ENCODE measurements around the gene ARL15.

The ARL15 gene

DNA sequence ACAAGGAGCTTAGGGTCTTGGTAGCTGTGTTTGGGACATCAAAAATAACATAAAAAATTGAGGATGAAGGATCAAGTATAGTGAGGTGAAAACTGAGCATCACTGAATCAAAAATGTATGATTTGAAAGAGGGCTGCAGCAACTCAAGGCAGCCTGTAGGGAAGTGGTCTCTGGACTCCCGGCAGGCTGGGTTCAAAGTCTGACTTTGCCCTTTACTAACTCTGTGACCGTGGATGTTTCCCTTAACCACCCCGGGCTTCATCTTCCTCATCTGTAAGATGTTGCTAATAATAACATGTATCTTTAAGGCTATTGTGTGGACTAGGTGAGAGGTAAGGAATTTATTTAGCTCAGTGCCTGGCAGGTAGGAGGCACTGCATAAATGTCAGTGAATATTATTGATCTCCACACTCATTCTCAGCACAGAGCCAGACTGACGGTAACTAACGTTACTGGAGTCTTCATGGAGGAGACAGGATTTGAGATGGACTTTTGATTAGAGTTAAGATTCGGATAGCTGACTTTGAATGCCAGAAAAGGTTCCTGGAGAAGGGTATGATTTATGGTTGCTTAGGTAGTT, 382.6 kb downstream of the ARL15 start:
- DNase-seq = no peak

DNA sequence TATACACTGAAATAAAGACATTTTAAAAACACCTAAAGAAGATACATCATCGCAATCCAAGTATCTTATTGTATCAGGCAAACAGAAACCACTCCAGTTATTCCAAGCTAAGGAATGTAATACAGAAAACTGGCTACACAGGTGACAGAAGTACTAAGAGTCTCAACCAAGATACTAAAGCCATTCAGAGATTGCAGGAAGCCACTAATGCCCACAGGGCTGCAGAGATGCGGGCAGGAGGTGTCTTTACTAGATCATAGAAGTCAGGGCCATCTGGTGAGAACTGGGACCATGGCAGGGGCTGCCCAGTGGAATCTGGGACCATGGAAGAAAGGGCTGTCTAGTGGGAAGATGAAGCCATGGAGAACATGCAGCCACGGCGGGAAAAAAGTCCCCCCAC, 384.3 kb downstream of the ARL15 start:
- no peak for DNase-seq

DNA sequence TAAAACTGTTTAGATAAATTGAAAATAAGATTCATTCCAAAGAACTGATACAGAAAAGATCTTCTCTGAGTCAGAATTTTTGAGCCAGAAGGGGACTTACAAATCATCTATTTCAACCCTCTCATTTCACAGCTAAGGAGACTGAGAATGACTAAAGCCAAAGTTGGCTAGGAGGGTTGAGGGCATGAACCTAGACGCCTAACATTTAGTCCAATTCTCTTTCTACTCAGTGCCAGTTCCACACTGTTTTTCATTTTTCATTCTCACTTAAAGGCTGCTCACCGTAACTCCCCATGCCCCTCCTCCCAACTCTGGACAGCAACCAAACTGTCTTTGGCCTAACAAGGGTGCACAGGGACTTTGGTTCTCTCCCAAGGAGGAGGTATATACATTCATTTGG, 386.0 kb downstream of the ARL15 start:
- DNase-seq = no peak

DNA sequence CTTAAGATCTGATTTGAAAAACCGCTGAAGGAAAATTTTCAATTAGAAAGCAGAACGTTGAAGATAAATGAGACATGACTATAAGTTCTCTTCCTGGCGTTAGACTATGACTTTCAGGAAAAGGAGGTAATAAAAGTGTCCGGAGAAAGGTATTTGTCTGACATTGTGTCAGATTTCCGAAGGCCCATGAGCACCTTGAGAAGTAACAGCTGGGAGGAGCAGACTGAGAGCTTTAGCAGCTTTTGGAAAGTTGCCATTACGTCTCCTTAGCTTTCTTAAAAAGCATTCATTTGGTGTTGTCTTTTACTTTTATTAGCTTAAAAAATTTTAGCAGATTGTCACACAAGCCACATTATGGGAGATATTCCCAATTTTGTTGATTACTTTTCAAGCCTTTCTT, 386.4 kb downstream of the ARL15 start:
- DNase-seq = no peak

DNA sequence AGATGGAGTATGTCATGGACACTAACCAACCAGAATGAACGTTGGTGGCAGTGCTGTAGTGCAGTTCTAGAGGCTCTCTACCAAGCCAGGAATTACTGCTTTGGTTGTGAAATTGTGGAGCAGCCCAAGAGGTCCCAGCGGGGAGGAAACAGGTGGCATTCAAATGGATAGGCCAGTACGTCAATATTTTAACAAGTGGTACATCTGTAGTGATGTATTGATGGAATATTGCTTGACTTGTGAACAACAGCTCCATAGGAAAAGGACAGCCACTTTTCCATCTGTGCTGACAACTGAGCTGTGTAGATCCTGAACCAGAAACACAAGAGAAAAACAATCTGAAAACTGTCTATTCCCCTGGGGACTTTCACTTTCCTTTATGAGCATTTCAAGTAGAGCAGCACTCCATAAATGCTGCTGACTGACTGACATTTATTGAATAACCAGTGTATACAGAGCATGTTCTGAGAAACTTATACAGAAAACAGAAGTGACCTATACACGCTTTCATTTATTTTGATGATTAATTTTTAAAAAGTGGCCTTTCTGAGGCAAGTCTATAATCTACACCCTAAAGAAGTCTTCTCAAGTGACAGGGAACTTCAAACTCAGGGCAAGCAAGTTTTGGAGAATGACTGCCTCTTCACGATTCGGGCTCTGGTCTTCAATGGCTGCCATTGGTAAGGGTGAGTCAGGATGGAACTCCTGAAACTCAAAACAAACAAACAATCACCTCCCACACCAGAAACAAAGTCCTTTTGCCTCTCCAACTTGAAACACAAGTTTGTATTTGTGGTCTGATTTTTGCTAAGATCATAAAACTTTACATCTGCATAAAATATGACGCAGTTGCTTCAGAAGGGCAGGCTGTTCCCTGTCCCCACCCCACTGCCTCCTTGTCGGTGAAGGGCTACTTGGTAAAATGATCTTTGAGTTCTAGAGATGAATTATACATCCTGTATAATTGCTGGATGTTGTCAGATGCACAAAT, 387.6 kb downstream of the ARL15 start:
- no peak for DNase-seq

DNA sequence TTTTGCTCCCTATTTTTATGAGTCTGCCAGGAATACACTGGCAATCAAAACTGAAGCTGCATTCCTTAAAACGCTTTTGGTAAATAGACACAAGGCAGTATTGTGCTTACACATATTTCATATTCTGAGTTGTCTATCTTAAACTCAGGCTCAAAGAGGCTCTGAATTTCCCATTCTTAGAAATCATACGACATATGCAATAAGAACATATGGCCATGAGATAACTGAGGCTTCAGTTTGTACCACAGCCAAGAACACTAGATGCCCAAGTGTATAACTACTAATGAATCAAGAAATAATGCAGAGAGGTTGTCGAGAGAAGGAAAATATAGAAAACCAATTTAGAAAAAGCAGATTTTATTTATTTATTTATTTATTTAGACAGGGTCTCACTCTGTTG, 392.5 kb downstream of the ARL15 start:
- no peak for DNase-seq

DNA sequence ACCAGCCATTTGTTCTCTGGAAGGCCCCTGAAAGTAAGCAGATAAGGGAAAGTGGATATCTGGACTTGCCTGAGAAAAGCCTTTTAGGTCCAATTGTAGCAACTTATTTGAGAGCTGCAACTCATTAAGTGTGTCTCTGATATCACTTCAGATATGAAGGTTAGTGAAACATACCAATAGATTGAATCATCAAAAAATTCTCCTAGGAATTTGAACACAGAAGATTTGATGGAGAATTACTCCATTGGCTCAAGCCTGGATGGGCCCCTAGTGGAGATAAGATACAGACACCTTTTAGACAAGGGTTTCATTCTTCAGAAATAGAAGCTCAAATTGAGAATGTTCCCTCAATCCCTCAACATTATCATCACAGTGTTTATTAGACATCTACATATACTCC, 393.3 kb downstream of the ARL15 start:
- DNase-seq = no peak

DNA sequence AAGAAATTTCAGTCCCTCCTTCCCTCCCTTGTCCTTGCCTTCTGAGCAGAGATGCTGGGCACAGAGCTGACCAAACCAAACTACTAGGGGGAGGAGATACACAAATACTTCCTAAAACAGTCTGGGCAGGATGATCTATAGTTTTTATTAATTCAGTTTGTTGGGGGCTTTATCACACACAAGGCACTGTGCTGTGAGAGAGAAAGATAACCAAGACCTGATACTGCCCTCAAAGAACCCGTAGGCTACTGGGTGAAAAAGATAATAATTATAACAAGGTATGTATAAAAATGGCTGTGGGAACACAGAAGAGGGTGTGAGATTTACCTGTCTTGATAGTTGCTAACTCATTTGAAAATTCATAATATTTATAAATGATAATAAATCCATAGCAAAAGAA, 395.3 kb downstream of the ARL15 start:
- no peak for DNase-seq

DNA sequence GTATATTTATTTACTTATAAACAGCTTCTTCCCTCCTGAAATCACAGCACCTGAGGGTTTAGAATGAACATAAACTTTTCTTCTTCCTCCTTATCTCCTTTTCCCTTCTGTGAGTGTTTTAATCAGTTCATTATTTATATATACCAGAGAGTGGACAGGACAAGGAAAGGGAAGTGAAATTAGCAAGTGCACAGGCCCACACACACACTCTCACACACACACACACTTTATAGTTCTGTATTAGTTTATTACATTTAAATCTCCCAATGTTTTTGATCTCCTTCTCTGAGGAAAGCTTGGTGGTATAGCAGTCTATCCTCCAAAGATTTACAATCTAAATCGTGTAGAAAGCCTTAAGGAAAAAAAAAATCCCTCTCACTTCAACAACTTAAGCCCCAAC, 396.4 kb downstream of the ARL15 start:
- no peak for DNase-seq

DNA sequence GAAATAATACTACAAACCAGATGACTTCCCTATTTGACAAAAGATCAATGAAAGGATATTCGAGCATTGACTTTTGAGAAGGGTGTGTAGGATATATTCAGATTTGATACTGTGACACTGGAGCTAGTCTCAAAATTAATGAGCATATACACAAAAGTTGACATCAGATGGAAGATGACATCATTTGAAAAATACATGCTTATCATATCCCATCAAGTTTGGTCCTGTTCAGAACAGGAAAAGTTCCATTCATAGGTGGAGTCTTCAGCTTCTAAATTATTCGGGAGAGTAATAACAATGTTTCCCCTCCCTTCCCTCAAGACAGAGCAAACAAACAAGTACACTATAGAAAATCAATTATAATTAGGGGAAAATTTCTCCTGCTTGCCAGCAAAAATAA, 401.6 kb downstream of the ARL15 start:
- DNase-seq = no peak

DNA sequence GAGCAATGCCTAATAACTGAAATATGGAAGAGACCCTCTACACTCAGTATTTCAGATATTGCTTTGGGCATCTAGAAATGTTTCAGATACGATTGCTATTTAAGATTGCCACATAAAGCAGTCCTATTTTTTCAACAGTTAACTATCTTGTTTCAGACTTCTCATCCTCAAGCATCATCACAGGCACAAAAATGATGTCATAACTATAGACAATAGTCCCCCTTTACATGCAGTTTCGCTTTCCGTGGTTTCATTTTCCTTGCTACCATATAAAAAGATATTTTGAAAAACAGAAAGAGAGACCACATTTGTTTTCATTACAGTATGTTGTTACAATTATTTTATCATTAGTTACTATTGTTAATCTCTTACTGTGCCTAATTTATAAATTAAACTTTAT, 402.5 kb downstream of the ARL15 start:
- DNase-seq = no peak

DNA sequence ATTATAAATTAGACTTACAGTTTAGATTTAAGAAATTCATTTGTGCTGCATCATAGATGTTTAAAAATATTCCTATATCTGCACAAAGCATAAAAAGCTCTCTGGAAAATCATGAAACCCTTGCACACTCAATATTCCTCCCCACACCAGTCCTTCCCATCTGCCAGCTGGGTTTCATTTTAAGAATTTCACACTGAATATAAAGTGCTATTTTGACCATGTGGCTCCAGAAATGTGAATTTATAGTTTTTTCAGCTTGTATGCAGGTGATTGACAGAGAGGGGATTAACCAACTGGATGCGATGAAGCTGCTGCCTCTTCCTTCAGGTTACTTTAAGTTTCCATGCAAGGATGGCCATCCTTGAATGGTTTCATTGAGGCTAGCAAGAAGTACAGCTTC, 403.6 kb downstream of the ARL15 start:
- no peak for DNase-seq

DNA sequence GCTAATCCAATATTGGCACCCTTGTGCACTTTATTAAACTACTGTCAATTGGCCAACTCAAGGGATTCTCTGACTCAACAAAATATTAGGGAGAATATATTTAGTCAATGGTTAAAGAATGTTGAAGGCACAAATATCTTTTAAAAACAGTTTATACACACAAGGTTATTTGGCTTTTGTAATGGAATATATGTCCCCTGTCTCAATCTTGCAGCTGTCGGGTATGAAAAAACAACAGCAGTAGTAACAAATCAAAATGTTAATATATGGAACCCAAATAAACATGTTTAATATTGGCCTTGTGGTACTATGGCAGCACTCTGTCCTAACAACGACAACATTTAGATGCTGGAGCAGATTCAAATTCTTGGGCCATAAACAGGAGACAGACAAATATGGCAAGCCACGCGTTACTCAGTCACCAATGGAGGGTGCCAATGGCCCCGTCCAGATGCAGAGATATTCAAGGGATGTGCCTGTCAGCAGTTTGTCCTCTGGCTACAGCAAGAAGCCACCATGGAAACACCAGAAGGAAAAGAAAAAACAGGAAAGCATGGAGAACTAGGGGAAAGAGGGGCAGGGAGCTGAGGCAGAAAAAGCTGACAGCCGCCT, 408.0 kb downstream of the ARL15 start:
- DNase-seq = no peak

DNA sequence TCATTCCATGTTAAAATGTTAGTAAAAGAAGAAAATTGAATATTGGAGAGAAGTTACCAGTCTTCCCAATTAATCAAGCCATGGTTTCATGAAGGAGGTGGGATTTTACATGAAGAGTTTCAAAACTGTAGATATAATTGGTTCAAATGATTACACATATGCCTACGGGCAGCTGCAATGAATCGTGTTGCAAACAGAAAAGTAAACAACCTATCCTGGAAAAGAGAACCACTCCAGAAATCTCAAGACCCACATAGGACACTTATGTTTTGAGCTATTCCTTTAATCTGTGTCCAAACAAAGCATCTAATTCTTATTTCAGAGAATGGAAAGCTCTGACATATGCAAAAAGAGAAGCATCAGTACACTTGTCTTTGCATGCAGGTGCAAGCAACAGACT, 409.7 kb downstream of the ARL15 start:
- DNase-seq = no peak

DNA sequence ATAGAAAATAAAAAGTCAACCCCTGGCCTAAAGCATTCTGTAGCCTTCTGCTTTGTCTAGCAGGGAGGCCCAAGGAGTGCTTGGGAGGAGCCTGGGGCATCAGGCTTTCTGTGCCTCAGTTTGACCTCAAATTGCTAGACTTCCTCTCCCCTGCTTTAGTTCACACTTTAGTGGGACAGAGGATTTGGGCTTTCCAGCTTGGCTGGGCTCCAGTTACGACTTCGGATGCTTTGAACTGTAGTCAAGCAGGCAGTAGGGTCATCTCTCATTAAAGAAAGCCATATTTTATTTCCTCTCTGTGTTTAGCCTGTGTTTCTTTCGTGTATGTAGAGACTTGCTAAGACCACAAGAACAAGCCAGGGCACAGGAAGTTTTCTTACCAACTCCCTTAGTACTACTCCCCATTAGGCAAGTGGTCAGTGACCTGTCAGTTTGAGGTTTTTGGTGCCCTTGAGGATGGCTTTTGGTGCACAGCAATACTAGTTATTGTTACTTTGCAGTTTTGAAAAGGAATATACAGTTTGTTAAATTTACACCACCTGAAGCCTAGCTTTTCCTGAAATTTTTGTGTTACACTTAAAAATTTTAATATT, 415.2 kb downstream of the ARL15 start:
- DNase-seq = no peak

DNA sequence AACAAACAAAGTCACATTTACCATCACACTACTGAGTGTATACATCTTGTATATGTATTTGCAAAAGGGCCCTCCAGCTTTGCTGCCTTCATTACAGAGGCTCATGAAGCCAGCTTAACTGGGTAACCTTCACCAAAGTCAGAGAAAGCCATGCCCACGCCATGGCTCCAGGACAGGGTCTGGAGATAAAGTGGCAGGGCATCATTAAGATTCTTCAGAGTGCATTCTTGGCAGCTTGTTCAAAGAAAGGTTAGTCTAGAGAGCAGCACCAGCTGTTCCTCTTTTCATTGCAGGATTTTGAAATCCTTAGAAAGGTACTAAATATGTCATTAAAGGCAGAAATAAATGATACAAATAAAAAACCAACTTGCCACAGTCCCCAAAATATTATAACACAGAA, 416.7 kb downstream of the ARL15 start:
- DNase-seq = no peak

DNA sequence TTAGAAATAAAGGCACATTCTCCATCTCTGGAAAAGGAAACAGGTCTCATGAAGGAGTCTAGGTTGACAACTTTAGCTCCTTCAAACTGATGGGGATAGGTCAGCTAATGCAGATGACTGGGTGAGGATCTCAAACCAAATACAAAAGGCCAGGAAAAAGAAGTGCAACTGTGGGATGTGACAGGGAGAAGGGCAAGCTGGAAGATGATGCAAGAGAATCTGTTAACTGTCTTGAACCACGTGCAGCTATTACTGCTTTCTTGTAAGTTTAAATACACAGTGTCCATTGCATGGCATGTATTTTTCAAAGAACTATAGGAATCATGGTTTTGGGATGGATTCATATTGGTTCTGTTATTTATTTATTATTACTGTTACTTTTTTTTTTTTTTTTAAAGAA, 418.1 kb downstream of the ARL15 start:
- no peak for DNase-seq

DNA sequence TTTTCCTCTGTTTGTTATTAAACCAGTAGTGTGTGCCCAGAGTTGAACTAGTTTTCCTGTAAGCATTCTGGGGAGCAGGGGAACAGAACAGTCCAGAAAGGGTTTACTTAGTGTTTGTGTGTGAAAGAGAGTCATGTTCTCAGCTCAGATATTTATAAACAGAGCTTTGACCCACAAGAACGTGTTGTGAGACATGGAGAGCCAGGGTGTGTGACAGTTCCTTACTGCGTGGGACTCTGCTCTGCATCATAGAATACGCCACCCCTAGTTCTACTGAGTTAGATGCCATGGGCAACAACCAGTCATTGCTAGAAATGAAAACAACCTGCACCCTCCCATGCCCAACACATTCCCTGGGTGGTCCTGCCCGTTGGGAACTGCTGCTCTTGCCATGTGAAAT, 419.2 kb downstream of the ARL15 start:
- no peak for DNase-seq

DNA sequence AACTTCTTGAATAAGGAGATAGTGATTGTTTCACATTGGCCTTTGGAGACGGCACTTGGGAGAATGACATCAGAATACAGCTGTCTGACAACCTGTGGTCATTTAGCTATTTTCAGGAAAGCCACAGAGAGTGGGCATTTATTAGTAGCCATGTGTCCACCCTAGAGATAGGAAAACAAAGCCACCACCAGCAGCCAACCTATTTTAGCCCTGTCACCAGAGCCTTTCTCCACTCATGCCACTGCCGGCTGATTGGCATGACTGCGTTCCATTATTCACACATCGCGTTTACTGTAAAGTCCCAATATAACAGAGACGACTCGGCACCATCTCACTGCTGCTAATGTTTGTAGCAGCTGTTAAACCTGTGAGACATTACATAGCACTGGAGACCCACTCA, 419.9 kb downstream of the ARL15 start:
- no peak for DNase-seq

DNA sequence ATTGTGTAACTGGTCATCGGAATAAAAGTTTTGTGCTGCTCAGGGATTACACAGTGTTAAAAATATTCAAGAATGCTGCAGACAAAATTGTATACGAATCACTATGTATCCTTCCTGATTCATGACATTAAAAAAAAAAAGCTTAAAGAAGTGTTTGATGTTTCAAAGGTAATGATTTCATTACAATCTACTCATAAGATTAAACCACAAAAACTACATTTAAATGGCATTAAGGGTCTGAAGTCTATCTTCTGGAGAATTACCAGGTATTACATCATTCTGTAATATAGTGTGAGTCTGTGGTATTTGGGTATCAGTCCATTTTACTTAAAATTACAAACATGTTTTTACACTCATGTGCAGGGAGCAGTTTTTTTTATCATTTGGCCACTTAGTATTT, 425.5 kb downstream of the ARL15 start:
- DNase-seq = no peak

DNA sequence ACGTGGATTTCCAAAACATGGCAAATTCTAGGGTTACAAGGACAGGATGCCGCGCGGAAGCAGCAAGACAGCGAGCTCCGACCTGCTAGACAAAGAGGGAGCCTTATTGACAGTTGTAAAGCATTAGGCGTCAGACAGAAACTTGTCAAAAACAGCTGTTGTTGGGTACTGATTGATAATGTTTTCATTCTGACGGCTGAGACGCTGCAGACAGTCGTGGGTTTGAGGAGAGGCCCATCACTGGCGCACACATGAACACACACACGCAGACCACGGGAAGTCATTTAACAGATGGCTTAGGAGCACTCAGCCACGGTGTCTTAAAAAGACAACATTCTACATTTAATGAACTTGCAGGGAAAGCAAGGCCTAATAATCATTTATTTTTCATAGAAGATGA, 426.0 kb downstream of the ARL15 start:
- no peak for DNase-seq

DNA sequence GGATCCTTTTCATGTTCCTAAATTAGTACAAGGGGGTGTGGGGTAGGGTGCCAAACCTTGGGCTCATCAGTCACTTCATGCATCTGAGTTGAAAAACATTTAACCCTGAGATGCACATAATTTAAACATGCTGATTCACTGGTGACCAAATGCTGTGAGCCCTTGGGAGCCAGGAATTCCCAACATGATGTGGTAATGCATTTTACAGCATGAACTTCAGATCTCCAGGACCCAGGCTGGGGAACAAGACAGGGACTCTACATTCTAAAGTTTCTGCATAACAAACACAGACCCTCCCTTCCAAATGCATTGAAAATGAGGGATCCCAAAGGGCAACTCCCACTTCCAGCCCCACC, 427.7 kb downstream of the ARL15 start:
- DNase-seq = no peak

DNA sequence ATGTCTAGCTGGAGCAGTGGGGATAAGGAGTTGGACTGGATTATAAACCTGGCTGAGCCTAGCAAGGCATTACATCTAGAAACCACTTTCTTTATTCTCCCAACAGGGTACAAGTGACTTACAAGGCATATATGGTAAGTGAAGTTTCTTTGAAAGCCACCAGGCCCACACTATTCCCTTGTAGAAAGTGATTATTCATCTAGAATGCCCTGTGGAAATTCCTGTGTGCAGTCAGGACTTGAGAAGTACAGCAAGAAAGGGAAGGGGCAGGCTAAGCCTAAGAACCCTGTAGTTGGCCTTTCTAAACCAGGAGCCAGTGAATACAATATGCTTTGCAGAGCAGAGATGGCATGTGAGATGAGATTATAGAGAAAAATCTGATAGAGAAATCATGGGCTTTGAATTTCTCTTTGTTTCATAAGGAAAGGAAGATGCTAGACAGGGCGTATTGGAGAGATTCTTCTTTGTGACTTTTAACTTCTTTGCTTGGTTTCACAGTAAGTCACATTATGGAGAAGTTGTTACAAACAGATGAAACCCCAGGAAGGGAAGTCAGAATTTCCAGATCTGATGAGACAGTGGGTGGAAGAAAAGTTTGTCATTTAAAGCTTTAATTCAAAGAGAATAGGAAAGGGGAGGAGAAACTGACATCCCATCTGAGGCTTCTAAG, 428.2 kb downstream of the ARL15 start:
- no peak for DNase-seq

Measured in activated CD4-positive, alpha-beta T cell treated with anti-CD3 and anti-CD28 coated beads, Interleukin-10, Interleukin-2, amounts not matched to agents 100 ng/mL and 50 ng/mL, durations not matched to agents 16 hours and 8 hours (primary cell).